ENCODE data around the gene RPH3AL.

DNA sequence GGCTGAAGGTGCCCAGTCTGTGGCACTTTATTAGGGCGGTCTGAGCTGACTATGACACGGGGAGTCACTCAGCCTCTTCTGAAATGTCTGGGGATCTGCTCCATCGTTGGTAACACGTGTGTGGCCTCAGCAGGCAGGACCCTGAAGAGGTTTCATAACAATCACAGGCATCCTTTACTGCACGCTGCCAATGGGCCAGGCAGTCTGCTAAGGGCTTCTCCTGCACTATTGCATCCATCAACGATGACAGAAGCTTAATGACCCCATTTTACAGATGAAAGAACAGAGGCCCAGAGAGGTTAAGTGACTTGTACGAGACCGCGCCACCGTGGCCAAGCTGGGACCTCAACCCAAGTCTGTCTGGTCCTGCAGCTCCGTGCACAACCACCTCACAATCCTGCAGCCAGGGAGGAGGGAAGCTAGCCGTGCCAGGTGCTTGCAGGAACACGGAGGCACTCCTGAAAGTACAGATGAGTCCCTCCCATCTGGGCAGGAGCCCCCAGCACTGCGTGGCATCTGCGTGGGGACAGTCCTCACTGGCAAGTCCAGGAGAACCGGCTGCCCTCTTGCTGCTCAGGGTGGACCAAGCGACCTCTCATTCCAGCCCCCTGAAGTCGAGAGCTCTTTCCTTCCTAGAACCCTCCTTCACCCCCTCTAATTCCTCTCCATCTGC lies 40.0 kb downstream of the RPH3AL start:
- TF ChIP-seq SAP30 (IDR thresholded peaks at IDR 0.05; ENCODE audit: insufficient read depth, insufficient replicate concordance, low read length) (no peak), POLR2AphosphoS5 (IDR thresholded peaks at IDR 0.05; ENCODE audit: low read depth, low read length) (no peak), KDM5A (IDR thresholded peaks at IDR 0.05; ENCODE audit: low read length) (no peak)

All from H1 (cell line).